Caco-2 (cell line): ENCODE measurements around the gene NDUFS3. TPM values are rescaled to one million over a fixed set of nuclear protein-coding genes. Genes with fewer than 3 reads are reported as not detected.
"Not testable (repeated sequence)": the region's sequence is repeated elsewhere in the genome, so short reads cannot be mapped to it uniquely, and the experiment has no call there.

Experiments
- BruUV-seq: library from RNA; stranded (reverse); fragments of 400-500 nt; replicated peaks from 2 replicates; lab custom pipeline; 2021; lab: Mats Ljungman, UMichigan
- CTCF ChIA-PET: fragments of 300-600 bp; sonication (Branson Sonifier 250); formaldehyde crosslinking; loops from one replicate; lab custom pipeline; 2022; ENCODE audit warnings: antibody characterized with exemption; lab: Charles Lee
- POLR2A ChIA-PET: fragments of 300-600 bp; sonication (Branson Sonifier 250); formaldehyde crosslinking; loops from one replicate; lab custom pipeline; 2022; ENCODE audit warnings: antibody characterized with exemption; lab: Charles Lee
- DNase-seq, 2 experiments: peaks; one replicate each; pipeline versions ENCODE4 v3.0.0 to v3.0.0-alpha.2; 2020 to 2022
- H3K27me3 ChIP-seq: replicated peaks from 2 replicates; pipeline ENCODE4 v1.6.0; 2011; ENCODE audit warnings: low read length; ENCODE audit not compliant: control insufficient read depth, insufficient read depth
- H3K36me3 ChIP-seq: 2 replicates; pipeline ENCODE4 v1.5.1; 2011; ENCODE audit warnings: low read length; ENCODE audit not compliant: control insufficient read depth, insufficient read depth
- H3K4me1 ChIP-seq: fragments of 250-450 bp; sonication (Bioruptor Pico); 2 replicates; pipeline ENCODE4 v1.5.1; 2020; ENCODE audit warnings: mild to moderate bottlenecking
- H3K4me3 ChIP-seq: 2 replicates; pipeline ENCODE4 v1.5.1; 2011; ENCODE audit warnings: low read depth, mild to moderate bottlenecking, control low read depth, low read length
- H3K9me3 ChIP-seq: fragments of 250-450 bp; sonication (Bioruptor Pico); 2 replicates; pipeline ENCODE4 v1.5.1; 2020; ENCODE audit warnings: mild to moderate bottlenecking, moderate library complexity
- H3K27ac Mint-ChIP-seq: one replicate; pipeline ENCODE4 v1.8.0; 2022; ENCODE audit warnings: mixed read lengths; ENCODE audit not compliant: unreplicated experiment
- H3K27me3 Mint-ChIP-seq: one replicate; pipeline ENCODE4 v1.8.0; 2022; ENCODE audit warnings: mixed read lengths; ENCODE audit not compliant: insufficient read depth, unreplicated experiment
- H3K36me3 Mint-ChIP-seq: one replicate; pipeline ENCODE4 v1.8.0; 2022; ENCODE audit warnings: mild to moderate bottlenecking, mixed read lengths; ENCODE audit not compliant: insufficient read depth, unreplicated experiment
- H3K4me1 Mint-ChIP-seq: one replicate; pipeline ENCODE4 v1.8.0; 2022; ENCODE audit warnings: low read depth, mixed read lengths; ENCODE audit not compliant: unreplicated experiment
- H3K4me3 Mint-ChIP-seq: one replicate; pipeline ENCODE4 v1.8.0; 2022; ENCODE audit warnings: mild to moderate bottlenecking, moderate library complexity, mixed read lengths; ENCODE audit not compliant: unreplicated experiment
- H3K9me3 Mint-ChIP-seq: one replicate; pipeline ENCODE4 v1.8.0; 2022; ENCODE audit warnings: mixed read lengths; ENCODE audit not compliant: unreplicated experiment
- intact Hi-C: fragments of 100-400 bp; cut with micrococcal nuclease; formaldehyde crosslinking; loops from one replicate; pipeline ENCODE4 v1.10.0; 2022; ENCODE audit not compliant: unreplicated experiment
- total RNA-seq: library from RNA; stranded (reverse); gene quantifications from 2 replicates; pipeline ENCODE4 v1.2.3, GENCODE V29; 2022
- TF ChIP-seq, protein P1 (sequence below), 2 experiments: fragments of 200-600 bp in 1 of 2; IDR thresholded peaks; 1 replicate in 1 of 2; 2 replicates in 1 of 2; pipeline versions ENCODE4 v1.5.1 to v1.8.0; 2011 to 2022; ENCODE audit warnings: antibody characterized with exemption in 1 of 2, control low read depth in 1 of 2, inconsistent platforms in 1 of 2, low read depth in 1 of 2, low read length in 1 of 2, mild to moderate bottlenecking in 1 of 2, moderate library complexity in 1 of 2; ENCODE audit not compliant: insufficient read depth in 1 of 2, severe bottlenecking in 1 of 2, unreplicated experiment in 1 of 2

NDUFS3 gene
- total RNA-seq, 1 experiment from 2014 or later: 185 TPM

- Mint-ChIP-seq H3K27ac (peak within 1 kb of the TSS; percentile 93), H3K4me1 (peaks cover 8% of the 10 kb centered on the region), H3K9me3 (no peaks in the 10 kb centered on the region), H3K4me3 (peak within 1 kb of the TSS; percentile 94), H3K36me3 (peaks cover 38% of the 10 kb centered on the region), H3K27me3 (no peaks in the 10 kb centered on the region)
- no peaks in the 10 kb centered on the region for H3K36me3 ChIP-seq
- H3K9me3 ChIP-seq: no peaks in the 10 kb centered on the region
- ChIA-PET CTCF (interaction anchor here (0.6 to 1.3 kb wide), 15 partner anchors 9 to 1005 kb away, joined by 3 to 16 read pairs (median 4); partner anchors contain the start of genes KBTBD4, NDUFS3, PSMC3 and PTPMT1), POLR2A (interaction anchor here (0.6 to 1.5 kb wide), 4 partner anchors 12 to 145 kb away, joined by 4 read pairs; no protein-coding TSS in a partner anchor)
- peak; percentile 92 to 95 for DNase-seq
- H3K27me3 ChIP-seq: no peaks in the 10 kb centered on the region
- intact Hi-C loops: loop anchor here (1.0 to 10.0 kb wide), 4 partner anchors 13 to 68 kb away; partner anchors contain the start of genes NDUFS3 and PTPMT1
- H3K4me1 ChIP-seq: peaks cover 6% of the 10 kb centered on the region; the same call in 1 of the 2 replicates
- BruUV-seq: no TSS peak
- peak within 1 kb of the TSS; percentile 96 for H3K4me3 ChIP-seq
- TF ChIP-seq, protein P1, sequence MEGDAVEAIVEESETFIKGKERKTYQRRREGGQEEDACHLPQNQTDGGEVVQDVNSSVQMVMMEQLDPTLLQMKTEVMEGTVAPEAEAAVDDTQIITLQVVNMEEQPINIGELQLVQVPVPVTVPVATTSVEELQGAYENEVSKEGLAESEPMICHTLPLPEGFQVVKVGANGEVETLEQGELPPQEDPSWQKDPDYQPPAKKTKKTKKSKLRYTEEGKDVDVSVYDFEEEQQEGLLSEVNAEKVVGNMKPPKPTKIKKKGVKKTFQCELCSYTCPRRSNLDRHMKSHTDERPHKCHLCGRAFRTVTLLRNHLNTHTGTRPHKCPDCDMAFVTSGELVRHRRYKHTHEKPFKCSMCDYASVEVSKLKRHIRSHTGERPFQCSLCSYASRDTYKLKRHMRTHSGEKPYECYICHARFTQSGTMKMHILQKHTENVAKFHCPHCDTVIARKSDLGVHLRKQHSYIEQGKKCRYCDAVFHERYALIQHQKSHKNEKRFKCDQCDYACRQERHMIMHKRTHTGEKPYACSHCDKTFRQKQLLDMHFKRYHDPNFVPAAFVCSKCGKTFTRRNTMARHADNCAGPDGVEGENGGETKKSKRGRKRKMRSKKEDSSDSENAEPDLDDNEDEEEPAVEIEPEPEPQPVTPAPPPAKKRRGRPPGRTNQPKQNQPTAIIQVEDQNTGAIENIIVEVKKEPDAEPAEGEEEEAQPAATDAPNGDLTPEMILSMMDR (IDR thresholded peaks at IDR 0.05; ENCODE audit: insufficient read depth in 1 of 2, low read depth in 1 of 2, low read length in 1 of 2, severe bottlenecking in 1 of 2, unreplicated experiment in 1 of 2): peak; percentile 74 to 91
Measured at GRCh38 chr11:47552566-47553405, 26.1 kb upstream of the NDUFS3 start, which contains the start of gene CELF1. CELF1 (minus strand) TSS chr11:47553132; CDS start chr11:47499523, 53,609 bp downstream.

DNA sequence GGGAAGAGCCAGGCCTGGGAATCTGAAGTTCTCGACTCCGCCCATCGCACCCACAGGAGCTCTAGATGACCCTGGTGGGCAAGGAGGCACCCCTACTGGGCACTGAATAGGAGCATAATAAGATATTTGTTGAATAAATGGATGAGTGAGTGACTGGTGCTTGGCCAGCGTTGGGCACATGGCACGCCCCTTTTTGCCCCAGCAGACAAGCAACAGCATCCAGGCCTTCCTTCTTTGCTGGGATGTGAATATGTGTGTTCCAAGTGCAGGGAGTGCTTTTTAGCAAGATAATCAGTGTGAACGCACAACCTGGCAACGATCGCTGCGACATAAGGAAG, 25.5 kb upstream of the NDUFS3 start:
- no peaks in the 10 kb centered on the region for H3K27me3 Mint-ChIP-seq
- DNase-seq: no peak
- Histone ChIP-seq H3K4me1 (peaks cover 6% of the 10 kb centered on the region; the same call in 1 of the 2 replicates), H3K4me3 (peak overlapping the region; percentile 96), H3K36me3 (no peaks in the 10 kb centered on the region), H3K9me3 (no peaks in the 10 kb centered on the region), H3K27me3 (no peaks in the 10 kb centered on the region)
- TF ChIP-seq, protein P1 (IDR thresholded peaks at IDR 0.05; ENCODE audit: insufficient read depth in 1 of 2, low read depth in 1 of 2, low read length in 1 of 2, severe bottlenecking in 1 of 2, unreplicated experiment in 1 of 2): no peak
- H3K9me3 Mint-ChIP-seq: no peaks in the 10 kb centered on the region
- H3K36me3 Mint-ChIP-seq: peaks cover 32% of the 10 kb centered on the region
- peak overlapping the region; percentile 65 for H3K27ac Mint-ChIP-seq
- H3K4me3 Mint-ChIP-seq: peak overlapping the region; percentile 94
- no TSS peak for BruUV-seq
- ChIA-PET CTCF (interaction anchor here (0.6 to 1.0 kb wide), 13 partner anchors 10 to 853 kb away, joined by 3 to 16 read pairs (median 4); partner anchors contain the start of genes KBTBD4, NDUFS3 and PTPMT1), POLR2A (interaction anchor here (0.6 to 0.7 kb wide), 2 partner anchors 21 to 146 kb away, joined by 4 read pairs; no protein-coding TSS in a partner anchor)
- H3K4me1 Mint-ChIP-seq: peaks cover 8% of the 10 kb centered on the region
- intact Hi-C loops: loop anchor here (1.0 to 10.0 kb wide), 4 partner anchors 12 to 69 kb away; partner anchors contain the start of genes NDUFS3 and PTPMT1

DNA sequence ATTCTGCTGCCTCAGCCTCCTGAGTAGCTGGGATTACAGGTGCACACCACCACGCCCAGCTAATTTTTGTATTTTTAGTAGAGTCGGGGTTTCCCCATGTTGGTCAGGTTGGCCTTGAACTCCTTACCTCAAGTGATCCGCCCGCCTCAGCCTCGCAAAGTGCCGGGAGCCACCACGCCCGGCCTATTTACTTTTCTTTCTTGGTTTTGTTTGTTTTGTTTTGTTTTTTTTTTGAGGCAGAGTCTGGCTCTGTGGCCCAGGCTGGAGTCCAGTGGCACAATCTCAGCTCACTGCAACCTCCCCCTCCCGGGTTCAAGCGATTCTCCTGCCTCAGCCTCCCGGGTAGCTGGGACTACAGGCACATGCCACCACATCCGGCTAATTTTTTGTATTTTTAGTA, 21.9 kb upstream of the NDUFS3 start:
- H3K27me3 Mint-ChIP-seq, H3K4me3 Mint-ChIP-seq, H3K4me1 Mint-ChIP-seq, H3K9me3 ChIP-seq, CTCF ChIA-PET, H3K36me3 ChIP-seq, H3K36me3 Mint-ChIP-seq, POLR2A ChIA-PET, H3K27ac Mint-ChIP-seq, H3K4me3 ChIP-seq, DNase-seq, H3K4me1 ChIP-seq, H3K27me3 ChIP-seq, H3K9me3 Mint-ChIP-seq, BruUV-seq: not testable (repeated sequence)
- intact Hi-C loops: loop anchor here (10.0 kb wide), 1 partner anchor 72 kb away; no protein-coding TSS in a partner anchor
